Neuron (in vitro differentiated cells): ENCODE results near the gene CAGE1.
"Not testable (repeated sequence)": the region's sequence is repeated elsewhere in the genome, so short reads cannot be mapped to it uniquely, and the experiment has no call there.

ENCODE experiments used
- H2AFZ ChIP-seq: one replicate; pipeline ENCODE4 v1.6.1; 2013; ENCODE audit warnings: low read depth, mild to moderate bottlenecking, inconsistent platforms, low read length, moderate library complexity
- H3K27me3 ChIP-seq: one replicate; pipeline ENCODE4 v1.6.1; 2013; ENCODE audit warnings: low read length; ENCODE audit not compliant: insufficient read depth
- H3K36me3 ChIP-seq: one replicate; pipeline ENCODE4 v1.6.1; 2013; ENCODE audit warnings: low read length; ENCODE audit not compliant: insufficient read depth
- H3K4me1 ChIP-seq: one replicate; pipeline ENCODE4 v1.6.1; 2013; ENCODE audit warnings: low read length; ENCODE audit not compliant: insufficient read depth
- H3K4me3 ChIP-seq: 2 replicates; pipeline ENCODE4 v1.5.1; 2013; ENCODE audit warnings: mild to moderate bottlenecking, low read length, moderate library complexity
- H3K9me3 ChIP-seq: one replicate; pipeline ENCODE4 v1.6.1; 2013; ENCODE audit warnings: low read length

CAGE1 gene

GRCh38 chr6:7391151-7391550, 1.6 kb upstream of the CAGE1 start:
- Histone ChIP-seq H3K4me1 (peaks cover 16% of the 10 kb centered on the region), H3K9me3 (no peaks in the 10 kb centered on the region), H3K36me3 (peaks cover 19% of the 10 kb centered on the region), H3K27me3 (no peaks in the 10 kb centered on the region), H3K4me3 (peak overlapping the region; percentile 74), H2AFZ (no peak overlapping the region)

GRCh38 chr6:7390226-7390878, 810 bp upstream of the CAGE1 start:
- H3K36me3 ChIP-seq, result peaks cover 14% of the 10 kb centered on the region
- H3K27me3 ChIP-seq, result no peaks in the 10 kb centered on the region
- H2AFZ ChIP-seq, result peak overlapping the region; percentile 90
- H3K9me3 ChIP-seq, result no peaks in the 10 kb centered on the region
- H3K4me1 ChIP-seq, result peaks cover 16% of the 10 kb centered on the region
- H3K4me3 ChIP-seq, result peak overlapping the region; percentile 74

- H3K4me3 ChIP-seq, result peak overlapping the region; percentile 74
- H2AFZ ChIP-seq, result peak overlapping the region; percentile 90
- no peaks in the 10 kb centered on the region for H3K9me3 ChIP-seq
- H3K27me3 ChIP-seq, result no peaks in the 10 kb centered on the region
- peaks cover 6% of the 10 kb centered on the region for H3K36me3 ChIP-seq
- peaks cover 16% of the 10 kb centered on the region for H3K4me1 ChIP-seq
Observed at GRCh38 chr6:7389162-7389450, 436 bp downstream of the CAGE1 start.

GRCh38 chr6:7381092-7381491, 8.4 kb downstream of the CAGE1 start:
- peaks cover 7% of the 10 kb centered on the region for H3K27me3 ChIP-seq
- peak overlapping the region; percentile 26 for H2AFZ ChIP-seq
- H3K36me3 ChIP-seq, result no peaks in the 10 kb centered on the region
- H3K9me3 ChIP-seq, result no peaks in the 10 kb centered on the region
- H3K4me1 ChIP-seq, result no peaks in the 10 kb centered on the region
- H3K4me3 ChIP-seq, result no peak overlapping the region

GRCh38 chr6:7378740-7379139, 10.8 kb downstream of the CAGE1 start:
- H3K9me3 ChIP-seq, result no peaks in the 10 kb centered on the region
- no peaks in the 10 kb centered on the region for H3K36me3 ChIP-seq
- H3K27me3 ChIP-seq, result peaks cover 8% of the 10 kb centered on the region
- H3K4me1 ChIP-seq, result no peaks in the 10 kb centered on the region
- no peak overlapping the region for H3K4me3 ChIP-seq
- H2AFZ ChIP-seq, result no peak overlapping the region

- Histone ChIP-seq H3K9me3 (no peaks in the 10 kb centered on the region), H3K4me1 (no peaks in the 10 kb centered on the region), H2AFZ (no peak overlapping the region), H3K27me3 (peaks cover 13% of the 10 kb centered on the region), H3K4me3 (no peak overlapping the region), H3K36me3 (no peaks in the 10 kb centered on the region)
Observed at GRCh38 chr6:7377961-7378360, 11.6 kb downstream of the CAGE1 start.

- Histone ChIP-seq H3K9me3 (no peaks in the 10 kb centered on the region), H3K4me3 (no peak overlapping the region), H3K36me3 (no peaks in the 10 kb centered on the region), H2AFZ (peak overlapping the region; percentile 77), H3K4me1 (no peaks in the 10 kb centered on the region), H3K27me3 (peaks cover 7% of the 10 kb centered on the region)
Observed at GRCh38 chr6:7373739-7374138, 15.8 kb downstream of the CAGE1 start.

- no peaks in the 10 kb centered on the region for H3K4me1 ChIP-seq
- no peaks in the 10 kb centered on the region for H3K36me3 ChIP-seq
- peaks cover 4% of the 10 kb centered on the region for H3K27me3 ChIP-seq
- no peak overlapping the region for H3K4me3 ChIP-seq
- no peaks in the 10 kb centered on the region for H3K9me3 ChIP-seq
- H2AFZ ChIP-seq, result no peak overlapping the region
Observed at GRCh38 chr6:7367408-7367807, 22.1 kb downstream of the CAGE1 start.

GRCh38 chr6:7351916-7352315, 37.6 kb downstream of the CAGE1 start:
- not testable (repeated sequence) for H3K9me3 ChIP-seq, H3K4me3 ChIP-seq, H3K36me3 ChIP-seq, H2AFZ ChIP-seq, H3K27me3 ChIP-seq, H3K4me1 ChIP-seq

GRCh38 chr6:7350591-7350990, 39.0 kb downstream of the CAGE1 start:
- not testable (repeated sequence) for H3K4me1 ChIP-seq, H3K36me3 ChIP-seq, H3K9me3 ChIP-seq, H3K27me3 ChIP-seq, H3K4me3 ChIP-seq, H2AFZ ChIP-seq

GRCh38 chr6:7347551-7347997, 42.0 kb downstream of the CAGE1 start:
- H3K9me3 ChIP-seq, H3K4me3 ChIP-seq, H3K4me1 ChIP-seq, H3K27me3 ChIP-seq, H2AFZ ChIP-seq, H3K36me3 ChIP-seq: not testable (repeated sequence)

GRCh38 chr6:7344773-7345450, 44.6 kb downstream of the CAGE1 start:
- H3K9me3 ChIP-seq, H2AFZ ChIP-seq, H3K4me3 ChIP-seq, H3K36me3 ChIP-seq, H3K4me1 ChIP-seq, H3K27me3 ChIP-seq: not testable (repeated sequence)

- H3K36me3 ChIP-seq, result no peaks in the 10 kb centered on the region
- H2AFZ ChIP-seq, result no peak overlapping the region
- no peaks in the 10 kb centered on the region for H3K9me3 ChIP-seq
- H3K4me3 ChIP-seq, result no peak overlapping the region
- no peaks in the 10 kb centered on the region for H3K4me1 ChIP-seq
- no peaks in the 10 kb centered on the region for H3K27me3 ChIP-seq
Observed at GRCh38 chr6:7343546-7344475, 45.7 kb downstream of the CAGE1 start.
